Activated CD4-positive, alpha-beta T cell treated with anti-CD3 and anti-CD28 coated beads, Interleukin-2, Interleukin-6, amounts not matched to agents 100 ng/mL and 50 ng/mL, durations not matched to agents 16 hours and 8 hours (primary cell): ENCODE data around the gene SHISA6.
A peak's percentile ranks its signal among the peaks of the same experiment; 100 is the strongest.
"Not testable (repeated sequence)": the region's sequence is repeated elsewhere in the genome, so short reads cannot be mapped to it uniquely, and the experiment has no call there.

Experiments used
- DNase-seq: peaks from one replicate; pipeline ENCODE4 v3.0.0-alpha.2; 2020

SHISA6 gene

GRCh38 chr17:11267999-11268575 is 27.1 kb downstream of the SHISA6 start:
- no peak for DNase-seq

GRCh38 chr17:11269210-11269609 is 28.2 kb downstream of the SHISA6 start:
- no peak for DNase-seq

GRCh38 chr17:11272191-11272590 is 31.2 kb downstream of the SHISA6 start:
- DNase-seq: no peak

- no peak for DNase-seq
Observed at GRCh38 chr17:11273596-11273995, 32.6 kb downstream of the SHISA6 start.

- no peak for DNase-seq
Observed at GRCh38 chr17:11274106-11274505, 33.1 kb downstream of the SHISA6 start.

GRCh38 chr17:11276486-11276885 is 35.5 kb downstream of the SHISA6 start:
- no peak for DNase-seq

GRCh38 chr17:11278186-11278991 is 37.4 kb downstream of the SHISA6 start:
- DNase-seq: no peak

GRCh38 chr17:11278992-11279270 is 37.9 kb downstream of the SHISA6 start:
- no peak for DNase-seq

GRCh38 chr17:11279776-11280344 is 38.8 kb downstream of the SHISA6 start:
- DNase-seq: no peak

- no peak for DNase-seq
Observed at GRCh38 chr17:11282586-11282985, 41.6 kb downstream of the SHISA6 start.

GRCh38 chr17:11284811-11285210 is 43.8 kb downstream of the SHISA6 start:
- DNase-seq: no peak

- DNase-seq: no peak
Observed at GRCh38 chr17:11285946-11286345, 44.9 kb downstream of the SHISA6 start.

- no peak for DNase-seq
Observed at GRCh38 chr17:11287791-11288190, 46.8 kb downstream of the SHISA6 start.

GRCh38 chr17:11290814-11291213 is 49.8 kb downstream of the SHISA6 start:
- DNase-seq: no peak

- no peak for DNase-seq
Observed at GRCh38 chr17:11292491-11292890, 51.5 kb downstream of the SHISA6 start.

- DNase-seq: no peak
Observed at GRCh38 chr17:11293480-11293879, 52.5 kb downstream of the SHISA6 start.

- DNase-seq: no peak
Observed at GRCh38 chr17:11294826-11295225, 53.8 kb downstream of the SHISA6 start.

- DNase-seq: peak; percentile 10
Observed at GRCh38 chr17:11296994-11297393, 56.0 kb downstream of the SHISA6 start.

- DNase-seq: no peak
Observed at GRCh38 chr17:11298401-11298800, 57.4 kb downstream of the SHISA6 start.

GRCh38 chr17:11300201-11300600 is 59.2 kb downstream of the SHISA6 start:
- no peak for DNase-seq

- DNase-seq: no peak
Observed at GRCh38 chr17:11300738-11301137, 59.7 kb downstream of the SHISA6 start.

- DNase-seq: not testable (repeated sequence)
Observed at GRCh38 chr17:11301874-11302273, 60.9 kb downstream of the SHISA6 start.

GRCh38 chr17:11302401-11303186 is 61.6 kb downstream of the SHISA6 start:
- no peak for DNase-seq
